Upper lobe of right lung (tissue), 1 donor: Measurements from ENCODE around the gene PRIMPOL. TPM values are rescaled to one million over a fixed set of nuclear protein-coding genes. Genes with fewer than 3 reads are reported as not detected.

ENCODE experiments used
- ATAC-seq: fragments of 200-7000 bp; cut with Tn5 transposase; one replicate; pipeline ENCODE4 v1.9.1; 2020; ENCODE audit warnings: mild to moderate bottlenecking, moderate library complexity
- DNase-seq: peaks from one replicate; pipeline ENCODE4 v3.0.0-alpha.2; 2020
- H3K27ac ChIP-seq: fragments of 200-600 bp; one replicate; pipeline ENCODE4 v1.8.0; 2022
- H3K27me3 ChIP-seq: fragments of 200-600 bp; one replicate; pipeline ENCODE4 v1.8.0; 2022; ENCODE audit warnings: mild to moderate bottlenecking
- H3K36me3 ChIP-seq: fragments of 200-600 bp; one replicate; pipeline ENCODE4 v1.8.0; 2022
- H3K4me1 ChIP-seq: fragments of 200-600 bp; one replicate; pipeline ENCODE4 v1.8.0; 2022
- H3K4me3 ChIP-seq: fragments of 200-600 bp; one replicate; pipeline ENCODE4 v1.8.0; 2022; ENCODE audit warnings: mild to moderate bottlenecking
- H3K9me3 ChIP-seq: fragments of 200-600 bp; one replicate; pipeline ENCODE4 v1.8.0; 2022
- CTCF ChIP-seq: fragments of 200-600 bp; IDR thresholded peaks from one replicate; pipeline ENCODE4 v1.8.0; 2022; ENCODE audit warnings: antibody characterized with exemption
- intact Hi-C: fragments of 100-400 bp; cut with DNase I; formaldehyde crosslinking; loops from one replicate; pipeline ENCODE4 v1.11.0; 2022
- total RNA-seq: library from RNA; stranded (reverse); fragmentation: NEBNext Ultra II Directional; extraction: Animal tissue kit (Norgen Biotek cat#: 25700); gene quantifications from one replicate; pipeline ENCODE4 v1.2.1, GENCODE V29; 2021
- donor health status: DM: no; HTN: yes; CAD: no; lungs with severe emphysema.

PRIMPOL gene
- total RNA-seq, 1 donor from 2014 or later: 14.4 TPM

GRCh38 chr4:184675821-184676492, 26.4 kb downstream of the PRIMPOL start:
- ATAC-seq: no peak
- H3K9me3 ChIP-seq: no peaks in the 10 kb centered on the region
- no peak overlapping the region for H3K4me3 ChIP-seq
- H3K36me3 ChIP-seq: peaks cover 10% of the 10 kb centered on the region
- intact Hi-C loops: no loop called here
- peaks cover 5% of the 10 kb centered on the region for H3K4me1 ChIP-seq
- no peak overlapping the region for H3K27ac ChIP-seq
- H3K27me3 ChIP-seq: no peaks in the 10 kb centered on the region
- no peak for DNase-seq
- no peak for TF ChIP-seq CTCF

GRCh38 chr4:184680698-184681097, 31.2 kb downstream of the PRIMPOL start:
- Histone ChIP-seq H3K4me1 (peaks cover 8% of the 10 kb centered on the region), H3K36me3 (no peaks in the 10 kb centered on the region), H3K27me3 (no peaks in the 10 kb centered on the region), H3K4me3 (no peak overlapping the region), H3K27ac (no peak overlapping the region), H3K9me3 (no peaks in the 10 kb centered on the region)
- no peak for TF ChIP-seq CTCF
- intact Hi-C loops: no loop called here
- no peak for DNase-seq
- peak; percentile 72 for ATAC-seq

DNA sequence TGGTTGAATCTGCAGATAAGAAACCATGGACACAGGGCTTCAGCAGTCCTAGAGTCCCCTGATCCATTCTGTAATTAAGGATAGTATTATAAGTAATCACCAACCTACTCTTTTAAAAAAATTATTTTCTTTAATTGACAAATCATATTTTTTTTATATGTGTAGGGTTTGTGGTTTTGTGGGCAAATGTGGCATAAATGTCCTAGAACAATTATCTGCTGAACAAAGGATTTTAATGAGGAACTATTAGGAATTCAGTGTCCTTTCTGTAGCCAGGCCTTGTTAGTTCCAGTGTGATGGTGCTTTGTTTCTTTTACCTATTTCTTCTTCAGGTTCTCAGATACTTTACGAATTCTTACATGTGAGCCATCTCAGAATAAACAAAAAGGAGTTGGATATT, 32.4 kb downstream of the PRIMPOL start:
- H3K36me3 ChIP-seq: no peaks in the 10 kb centered on the region
- intact Hi-C loops: no loop called here
- H3K27ac ChIP-seq: no peak overlapping the region
- no peak for TF ChIP-seq CTCF
- H3K9me3 ChIP-seq: no peaks in the 10 kb centered on the region
- DNase-seq (no peak), ATAC-seq (no peak)
- H3K4me1 ChIP-seq: peaks cover 8% of the 10 kb centered on the region
- H3K4me3 ChIP-seq: no peak overlapping the region
- no peaks in the 10 kb centered on the region for H3K27me3 ChIP-seq

- Histone ChIP-seq H3K27ac (no peak overlapping the region), H3K4me1 (peaks cover 8% of the 10 kb centered on the region), H3K4me3 (no peak overlapping the region), H3K27me3 (no peaks in the 10 kb centered on the region), H3K36me3 (no peaks in the 10 kb centered on the region), H3K9me3 (no peaks in the 10 kb centered on the region)
- ATAC-seq (peak; percentile 81), DNase-seq (no peak)
- no peak for TF ChIP-seq CTCF
- intact Hi-C loops: no loop called here
These were observed 35.1 kb downstream of the PRIMPOL start for GRCh38 chr4:184684491-184685189.

DNA sequence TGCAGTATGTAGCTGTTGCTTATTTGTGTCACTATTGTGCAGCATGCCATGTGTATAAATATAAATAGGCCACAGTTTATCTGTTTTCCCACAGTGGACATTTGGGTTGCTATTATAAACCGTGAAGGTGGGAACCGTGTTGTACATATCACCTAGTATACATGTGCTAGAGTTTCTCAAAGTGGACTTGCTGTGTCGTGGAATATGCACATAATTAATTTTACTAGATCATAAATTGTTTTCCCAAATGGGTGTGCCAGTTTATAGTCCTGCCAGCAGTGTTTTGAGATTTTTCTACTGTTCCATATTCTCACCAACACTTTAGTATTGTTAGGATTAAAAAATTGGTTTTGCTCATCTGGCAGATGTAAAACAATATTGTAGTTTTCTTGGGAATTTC, 38.5 kb downstream of the PRIMPOL start:
- H3K27ac ChIP-seq: no peak overlapping the region
- no peak for ATAC-seq
- no peaks in the 10 kb centered on the region for H3K27me3 ChIP-seq
- TF ChIP-seq CTCF: no peak
- H3K4me3 ChIP-seq: no peak overlapping the region
- H3K36me3 ChIP-seq: peaks cover 12% of the 10 kb centered on the region
- H3K9me3 ChIP-seq: no peaks in the 10 kb centered on the region
- DNase-seq: no peak
- no peaks in the 10 kb centered on the region for H3K4me1 ChIP-seq
- intact Hi-C loops: no loop called here
